GM18870 (cell line): ENCODE measurements around the gene PHKB.
A peak's percentile ranks its signal among the peaks of the same experiment; 100 is the strongest.
"Not testable (repeated sequence)": the region's sequence is repeated elsewhere in the genome, so short reads cannot be mapped to it uniquely, and the experiment has no call there.

Experiments
- ATAC-seq: cut with Tn5 transposase; IDR thresholded peaks from one replicate; pipeline ENCODE4 v1.9.1; 2021; ENCODE audit warnings: moderate library complexity; ENCODE audit not compliant: unreplicated experiment

The PHKB gene

GRCh38 chr16:47460711-47461597 is at the start of gene PHKB, which contains the start of gene ITFG1:
PHKB (plus strand) TSS chr16:47461331; CDS start chr16:47461351, 20 bp downstream.
ITFG1 (minus strand) TSS chr16:47461063; CDS start chr16:47461045, 18 bp downstream.
- ATAC-seq, result peak; percentile 51

GRCh38 chr16:47413041-47413440 is 48.1 kb upstream of the PHKB start:
- ATAC-seq, result no peak

- no peak for ATAC-seq
Measured at GRCh38 chr16:47416869-47417268, 44.3 kb upstream of the PHKB start.

- no peak for ATAC-seq
Measured at GRCh38 chr16:47424846-47425245, 36.3 kb upstream of the PHKB start.

GRCh38 chr16:47426806-47427205 is 34.3 kb upstream of the PHKB start:
- ATAC-seq, result no peak

GRCh38 chr16:47431960-47432359 is 29.2 kb upstream of the PHKB start:
- no peak for ATAC-seq

GRCh38 chr16:47434274-47434673 is 26.9 kb upstream of the PHKB start:
- not testable (repeated sequence) for ATAC-seq

GRCh38 chr16:47440066-47440465 is 21.1 kb upstream of the PHKB start:
- ATAC-seq, result not testable (repeated sequence)

- ATAC-seq, result not testable (repeated sequence)
Measured at GRCh38 chr16:47442884-47443283, 18.2 kb upstream of the PHKB start.

GRCh38 chr16:47446431-47446830 is 14.7 kb upstream of the PHKB start:
- ATAC-seq, result no peak

- ATAC-seq, result no peak
Measured at GRCh38 chr16:47448830-47449575, 12.1 kb upstream of the PHKB start.

- no peak for ATAC-seq
Measured at GRCh38 chr16:47449788-47450187, 11.3 kb upstream of the PHKB start.

- ATAC-seq, result no peak
Measured at GRCh38 chr16:47458331-47458730, 2.8 kb upstream of the PHKB start.

- no peak for ATAC-seq
Measured at GRCh38 chr16:47459603-47460002, 1.5 kb upstream of the PHKB start.

- no peak for ATAC-seq
Measured at GRCh38 chr16:47460359-47460710, 796 bp upstream of the PHKB start.

GRCh38 chr16:47461598-47462266 is 601 bp downstream of the PHKB start:
- peak; percentile 20 for ATAC-seq

- ATAC-seq, result no peak
Measured at GRCh38 chr16:47463771-47464624, 2.9 kb downstream of the PHKB start.

- no peak for ATAC-seq
Measured at GRCh38 chr16:47465919-47466630, 4.9 kb downstream of the PHKB start.

GRCh38 chr16:47467501-47467900 is 6.4 kb downstream of the PHKB start:
- ATAC-seq, result no peak
